GM19240 (cell line): ENCODE data around the gene EPDR1.

Experiments
- DNase-seq: peaks from one replicate; pipeline ENCODE4 v3.0.0; 2011; ENCODE audit warnings: low spot score; ENCODE audit not compliant: insufficient read length

The EPDR1 gene

GRCh38 chr7:37977243-37977642 is 56.8 kb downstream of the EPDR1 start:
- DNase-seq = no peak

GRCh38 chr7:37981664-37982063 is 61.2 kb downstream of the EPDR1 start:
- DNase-seq = no peak

- no peak for DNase-seq
These were observed 62.0 kb downstream of the EPDR1 start for GRCh38 chr7:37982423-37982822.

GRCh38 chr7:37984750-37985390 is 64.4 kb downstream of the EPDR1 start:
- DNase-seq = no peak

- no peak for DNase-seq
These were observed 66.5 kb downstream of the EPDR1 start for GRCh38 chr7:37986908-37987330.

GRCh38 chr7:37987732-37988131 is 67.3 kb downstream of the EPDR1 start:
- DNase-seq = no peak

- DNase-seq = no peak
These were observed 68.5 kb downstream of the EPDR1 start for GRCh38 chr7:37988721-37989650.

- DNase-seq = no peak
These were observed 69.9 kb downstream of the EPDR1 start for GRCh38 chr7:37990337-37990736.

GRCh38 chr7:37993060-37993501 is 72.6 kb downstream of the EPDR1 start:
- peak; percentile 1 for DNase-seq

GRCh38 chr7:37999673-38000072 is 79.2 kb downstream of the EPDR1 start:
- no peak for DNase-seq

- DNase-seq = no peak
These were observed 79.8 kb downstream of the EPDR1 start for GRCh38 chr7:38000272-38000671.
